Smooth muscle cell (in vitro differentiated cells): ENCODE results near the gene CGREF1. TPM values are rescaled to one million over a fixed set of nuclear protein-coding genes. Genes with fewer than 3 reads are reported as not detected.

Experiments
- DNase-seq: peaks from one replicate; lab custom pipeline; 2025; ENCODE audit not compliant: unreplicated experiment; lab: John Stamatoyannopoulos, UW
- H2AFZ ChIP-seq: fragments of 200-600 bp; sonication (generic); 2 replicates; pipeline ENCODE4 v1.6.0; 2016; ENCODE audit warnings: antibody characterized with exemption, low read depth, mild to moderate bottlenecking
- H3F3A ChIP-seq: fragments of 200-600 bp; sonication (generic); 2 replicates; pipeline ENCODE4 v1.6.0; 2017; ENCODE audit warnings: antibody characterized with exemption, low read depth
- H3K27ac ChIP-seq: fragments of 200-600 bp; sonication (generic); 2 replicates; pipeline ENCODE4 v1.5.1; 2016; ENCODE audit warnings: low read depth, mild to moderate bottlenecking
- H3K27me3 ChIP-seq: fragments of 200-600 bp; sonication (generic); 2 replicates; pipeline ENCODE4 v1.6.1; 2016; ENCODE audit warnings: low read depth, mild to moderate bottlenecking
- H3K36me3 ChIP-seq: fragments of 200-600 bp; sonication (generic); 2 replicates; pipeline ENCODE4 v1.5.1; 2016; ENCODE audit warnings: low read depth
- H3K4me1 ChIP-seq: fragments of 200-600 bp; sonication (generic); 2 replicates; pipeline ENCODE4 v1.5.1; 2016; ENCODE audit warnings: low read depth
- H3K4me2 ChIP-seq: fragments of 200-600 bp; sonication (generic); 2 replicates; pipeline ENCODE4 v1.6.0; 2016; ENCODE audit warnings: mild to moderate bottlenecking
- H3K4me3 ChIP-seq: fragments of 200-600 bp; sonication (generic); 2 replicates; pipeline ENCODE4 v1.5.1; 2016; ENCODE audit warnings: mild to moderate bottlenecking
- H3K79me2 ChIP-seq: fragments of 200-600 bp; sonication (generic); 2 replicates; pipeline ENCODE4 v1.6.0; 2016; ENCODE audit warnings: low read depth, mild to moderate bottlenecking
- H3K9ac ChIP-seq: fragments of 200-600 bp; sonication (generic); 2 replicates; pipeline ENCODE4 v1.6.0; 2016; ENCODE audit warnings: low read depth
- H3K9me3 ChIP-seq: fragments of 200-600 bp; sonication (generic); replicated peaks from 2 replicates; pipeline ENCODE4 v1.5.1; 2016; ENCODE audit warnings: low read depth
- H4K20me1 ChIP-seq: fragments of 200-600 bp; sonication (generic); 2 replicates; pipeline ENCODE4 v1.6.0; 2016; ENCODE audit warnings: low read depth
- WGBS: methylation state at CpG from one replicate; pipeline ENCODE4 v1.1.7; 2016; ENCODE audit warnings: low lambda C conversion rate; 5-methylcytosine and 5-hydroxymethylcytosine counted together
- polyA plus RNA-seq: library from polyadenylated mRNA; unstranded; fragments of >200 nt; fragmentation: Nextera tagmentation; extraction: Ambion mirVana; gene quantifications from 2 replicates; pipeline ENCODE4 v1.2.1, GENCODE V29; 2016
- total RNA-seq: library from RNA; depleted of rRNA; stranded (reverse); fragments of >200 nt; gene quantifications from 2 replicates; pipeline ENCODE4 v1.2.3, GENCODE V29; 2014
- TF ChIP-seq, protein P1 (sequence below): fragments of 200-600 bp; sonication (generic); IDR thresholded peaks from 2 replicates; pipeline ENCODE4 v1.5.1; 2017; ENCODE audit warnings: borderline replicate concordance, mild to moderate bottlenecking, antibody characterized with exemption; ENCODE audit not compliant: insufficient read depth, poor library complexity, severe bottlenecking

CGREF1 gene
- total and polyA plus RNA-seq, 2 experiments from 2014 or later, result 0.85 TPM; not detected in 1

DNA sequence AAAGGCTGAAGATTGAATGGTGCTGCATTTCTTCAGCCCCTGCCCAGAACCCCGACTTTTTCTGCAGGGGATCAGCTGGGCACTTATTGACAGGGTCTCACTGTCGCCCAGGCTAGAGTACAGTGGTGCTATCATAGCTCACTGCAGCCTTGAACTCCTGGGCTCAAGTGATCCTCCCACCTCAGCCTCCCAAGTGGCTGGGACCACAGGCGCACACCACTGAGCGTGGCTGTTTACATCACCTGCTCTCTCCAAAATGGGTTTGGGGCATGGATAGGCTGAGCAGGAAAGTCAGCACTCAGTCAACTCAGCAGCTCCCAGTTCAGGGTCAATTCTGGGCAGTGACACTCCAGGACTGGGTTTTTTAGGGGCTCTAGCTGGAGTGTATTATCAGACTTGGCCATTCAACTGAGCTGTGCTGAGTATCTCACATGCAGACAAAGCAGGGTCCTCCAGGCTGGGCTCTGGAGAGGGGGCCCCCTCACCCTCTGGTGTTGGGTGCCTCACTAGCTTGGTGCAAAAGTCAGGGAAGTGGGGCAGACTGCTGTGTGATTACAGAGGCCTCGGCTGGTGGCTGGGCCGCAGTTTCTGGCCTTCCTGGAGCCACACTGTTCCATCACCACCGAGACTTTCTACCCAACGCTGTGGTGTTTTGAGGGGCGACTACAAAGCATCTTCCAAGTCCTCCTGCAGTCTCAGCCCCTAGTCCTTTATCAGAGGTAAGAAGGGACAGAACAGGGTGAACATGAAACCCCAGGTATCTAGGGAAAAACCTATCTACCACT lies 9.1 kb upstream of the CGREF1 start:
- Histone ChIP-seq H2AFZ (no peak overlapping the region), H4K20me1 (peaks cover 11% of the 10 kb centered on the region), H3K4me3 (no peak overlapping the region), H3K36me3 (no peaks in the 10 kb centered on the region), H3K4me2 (no peak overlapping the region), H3K9ac (no peak overlapping the region), H3K79me2 (peaks cover 7% of the 10 kb centered on the region), H3K9me3 (no peaks in the 10 kb centered on the region), H3F3A (peaks cover 4% of the 10 kb centered on the region), H3K27me3 (peaks cover 3% of the 10 kb centered on the region), H3K4me1 (peaks cover under 1% of the 10 kb centered on the region), H3K27ac (no peak overlapping the region)
- DNase-seq, result no peak
- TF ChIP-seq, protein P1, sequence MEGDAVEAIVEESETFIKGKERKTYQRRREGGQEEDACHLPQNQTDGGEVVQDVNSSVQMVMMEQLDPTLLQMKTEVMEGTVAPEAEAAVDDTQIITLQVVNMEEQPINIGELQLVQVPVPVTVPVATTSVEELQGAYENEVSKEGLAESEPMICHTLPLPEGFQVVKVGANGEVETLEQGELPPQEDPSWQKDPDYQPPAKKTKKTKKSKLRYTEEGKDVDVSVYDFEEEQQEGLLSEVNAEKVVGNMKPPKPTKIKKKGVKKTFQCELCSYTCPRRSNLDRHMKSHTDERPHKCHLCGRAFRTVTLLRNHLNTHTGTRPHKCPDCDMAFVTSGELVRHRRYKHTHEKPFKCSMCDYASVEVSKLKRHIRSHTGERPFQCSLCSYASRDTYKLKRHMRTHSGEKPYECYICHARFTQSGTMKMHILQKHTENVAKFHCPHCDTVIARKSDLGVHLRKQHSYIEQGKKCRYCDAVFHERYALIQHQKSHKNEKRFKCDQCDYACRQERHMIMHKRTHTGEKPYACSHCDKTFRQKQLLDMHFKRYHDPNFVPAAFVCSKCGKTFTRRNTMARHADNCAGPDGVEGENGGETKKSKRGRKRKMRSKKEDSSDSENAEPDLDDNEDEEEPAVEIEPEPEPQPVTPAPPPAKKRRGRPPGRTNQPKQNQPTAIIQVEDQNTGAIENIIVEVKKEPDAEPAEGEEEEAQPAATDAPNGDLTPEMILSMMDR, result no peak
- 93% methylated on average over 9 of the region's 9 CpGs for WGBS

GRCh38 chr2:27126252-27126710 lies 7.4 kb upstream of the CGREF1 start:
- H3F3A ChIP-seq, result no peaks in the 10 kb centered on the region
- H3K79me2 ChIP-seq, result no peaks in the 10 kb centered on the region
- H4K20me1 ChIP-seq, result no peaks in the 10 kb centered on the region
- H3K4me2 ChIP-seq, result no peak overlapping the region
- no peaks in the 10 kb centered on the region for H3K36me3 ChIP-seq
- no peaks in the 10 kb centered on the region for H3K9me3 ChIP-seq
- H3K27me3 ChIP-seq, result peaks cover 21% of the 10 kb centered on the region
- no peak overlapping the region for H3K4me3 ChIP-seq
- TF ChIP-seq, protein P1, result no peak
- H3K4me1 ChIP-seq, result no peaks in the 10 kb centered on the region
- DNase-seq, result no peak
- H3K9ac ChIP-seq, result no peak overlapping the region
- WGBS, result 72% methylated on average over 5 of the region's 5 CpGs
- no peak overlapping the region for H2AFZ ChIP-seq
- no peak overlapping the region for H3K27ac ChIP-seq

- no peak overlapping the region for H3K4me3 ChIP-seq
- H3K9ac ChIP-seq, result no peak overlapping the region
- peaks cover 33% of the 10 kb centered on the region for H3K27me3 ChIP-seq
- no peak overlapping the region for H3K27ac ChIP-seq
- no peaks in the 10 kb centered on the region for H3K4me1 ChIP-seq
- no peaks in the 10 kb centered on the region for H3K36me3 ChIP-seq
- H3F3A ChIP-seq, result no peaks in the 10 kb centered on the region
- H3K79me2 ChIP-seq, result no peaks in the 10 kb centered on the region
- no peak for DNase-seq
- TF ChIP-seq, protein P1, result no peak
- no peak overlapping the region for H2AFZ ChIP-seq
- H3K4me2 ChIP-seq, result no peak overlapping the region
- H3K9me3 ChIP-seq, result no peaks in the 10 kb centered on the region
- WGBS, result 87% methylated on average over 3 of the region's 3 CpGs
- H4K20me1 ChIP-seq, result no peaks in the 10 kb centered on the region
Observed at GRCh38 chr2:27125104-27125503, 6.2 kb upstream of the CGREF1 start.
